ENCODE results near the gene BSN. TPM values are rescaled to one million over a fixed set of nuclear protein-coding genes. Genes with fewer than 3 reads are reported as not detected.

BSN gene
- total RNA-seq, 4 donors from 2014 or later, result 0.04 to 0.36 (median 0.14) TPM

DNA sequence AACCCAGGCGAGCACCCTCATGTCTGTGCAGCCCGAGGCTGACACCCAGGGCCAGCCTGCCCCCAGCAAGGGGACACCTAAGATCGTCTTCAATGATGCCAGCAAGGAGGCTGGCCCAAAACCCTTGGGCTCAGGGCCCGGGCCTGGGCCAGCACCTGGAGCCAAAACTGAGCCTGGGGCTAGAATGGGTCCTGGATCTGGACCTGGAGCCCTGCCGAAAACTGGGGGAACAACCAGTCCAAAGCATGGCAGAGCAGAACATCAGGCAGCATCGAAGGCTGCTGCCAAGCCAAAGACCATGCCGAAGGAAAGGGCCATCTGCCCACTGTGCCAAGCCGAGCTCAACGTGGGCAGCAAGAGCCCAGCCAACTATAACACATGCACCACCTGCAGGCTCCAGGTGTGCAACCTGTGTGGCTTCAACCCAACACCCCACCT is 88.5 kb downstream of the BSN start:
- TF ChIP-seq POLR2A (IDR thresholded peaks at IDR 0.05), result no peak
- TF ChIP-seq, protein P1, sequence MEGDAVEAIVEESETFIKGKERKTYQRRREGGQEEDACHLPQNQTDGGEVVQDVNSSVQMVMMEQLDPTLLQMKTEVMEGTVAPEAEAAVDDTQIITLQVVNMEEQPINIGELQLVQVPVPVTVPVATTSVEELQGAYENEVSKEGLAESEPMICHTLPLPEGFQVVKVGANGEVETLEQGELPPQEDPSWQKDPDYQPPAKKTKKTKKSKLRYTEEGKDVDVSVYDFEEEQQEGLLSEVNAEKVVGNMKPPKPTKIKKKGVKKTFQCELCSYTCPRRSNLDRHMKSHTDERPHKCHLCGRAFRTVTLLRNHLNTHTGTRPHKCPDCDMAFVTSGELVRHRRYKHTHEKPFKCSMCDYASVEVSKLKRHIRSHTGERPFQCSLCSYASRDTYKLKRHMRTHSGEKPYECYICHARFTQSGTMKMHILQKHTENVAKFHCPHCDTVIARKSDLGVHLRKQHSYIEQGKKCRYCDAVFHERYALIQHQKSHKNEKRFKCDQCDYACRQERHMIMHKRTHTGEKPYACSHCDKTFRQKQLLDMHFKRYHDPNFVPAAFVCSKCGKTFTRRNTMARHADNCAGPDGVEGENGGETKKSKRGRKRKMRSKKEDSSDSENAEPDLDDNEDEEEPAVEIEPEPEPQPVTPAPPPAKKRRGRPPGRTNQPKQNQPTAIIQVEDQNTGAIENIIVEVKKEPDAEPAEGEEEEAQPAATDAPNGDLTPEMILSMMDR (IDR thresholded peaks at IDR 0.05), result no peak
- no peak overlapping the region for H3K4me3 ChIP-seq (ENCODE audit: low read depth, poor library complexity, severe bottlenecking)
- 66 to 77% methylated on average over 7 to 9 of the region's 9 CpGs for WGBS, 2 donors
- intact Hi-C loops (cut with DNase I; ENCODE audit: low total_unique reads), result no loop called here
- no peak for DNase-seq (ENCODE audit: low spot score in 2 of 2)

DNA sequence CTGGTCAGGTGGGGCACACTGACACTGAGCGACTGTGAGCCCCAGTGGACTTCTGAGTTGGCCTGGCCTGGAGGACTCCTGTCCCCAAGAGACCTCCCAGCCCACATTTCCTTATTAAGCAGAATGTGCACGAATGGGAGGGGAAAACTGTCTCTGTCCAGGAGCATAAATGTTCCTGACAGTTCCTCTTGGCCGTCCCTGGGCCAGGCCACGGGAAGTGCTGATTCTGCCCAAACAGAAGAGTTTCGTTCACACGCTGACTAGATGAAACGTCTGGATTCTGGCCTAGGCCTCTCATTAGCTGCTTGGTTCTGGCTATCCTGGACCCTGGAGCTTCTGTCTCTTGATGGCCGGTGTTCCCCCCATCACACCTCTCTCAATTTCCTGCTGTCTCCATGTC is 90.4 kb downstream of the BSN start:
- intact Hi-C loops (cut with DNase I; ENCODE audit: low total_unique reads), result no loop called here

DNA sequence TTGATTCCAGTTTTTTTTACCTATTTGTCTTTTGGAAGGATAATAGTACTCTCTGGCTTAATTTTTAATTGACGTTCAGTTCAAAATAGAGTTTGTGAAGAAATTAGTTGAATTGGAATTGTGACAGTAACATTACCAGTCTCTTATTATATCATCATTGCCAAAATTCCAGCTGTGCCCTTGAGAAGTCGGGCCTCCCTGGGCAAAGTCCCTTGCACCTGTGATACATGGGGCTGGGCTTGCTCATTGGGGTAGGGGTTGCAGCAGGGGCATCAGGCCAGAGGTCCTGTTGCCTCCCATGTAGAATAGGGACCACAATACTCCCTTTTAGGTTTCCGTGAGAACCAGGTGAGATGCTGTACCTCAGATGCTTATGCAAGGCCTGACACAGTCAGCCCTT is 92.0 kb downstream of the BSN start:
- intact Hi-C loops (cut with DNase I; ENCODE audit: low total_unique reads), result no loop called here
- no peak for DNase-seq (ENCODE audit: low spot score in 2 of 2)
- no peak for TF ChIP-seq POLR2A (IDR thresholded peaks at IDR 0.05)
- TF ChIP-seq, protein P1 (IDR thresholded peaks at IDR 0.05), result no peak
- WGBS, 2 donors, result 80% methylated on average over 3 of the region's 3 CpGs
- no peak overlapping the region for H3K4me3 ChIP-seq (ENCODE audit: low read depth, poor library complexity, severe bottlenecking)

More for the DNA sequence above, 90.4 kb downstream of the BSN start:
- TF ChIP-seq POLR2A (IDR thresholded peaks at IDR 0.05), result no peak
- TF ChIP-seq, protein P1 (IDR thresholded peaks at IDR 0.05), result no peak
- WGBS, 2 donors, result 79 to 87% methylated on average over 7 to 8 of the region's 8 CpGs
- H3K4me3 ChIP-seq (ENCODE audit: low read depth, poor library complexity, severe bottlenecking), result no peak overlapping the region
- DNase-seq (ENCODE audit: low spot score in 2 of 2), result no peak

DNA sequence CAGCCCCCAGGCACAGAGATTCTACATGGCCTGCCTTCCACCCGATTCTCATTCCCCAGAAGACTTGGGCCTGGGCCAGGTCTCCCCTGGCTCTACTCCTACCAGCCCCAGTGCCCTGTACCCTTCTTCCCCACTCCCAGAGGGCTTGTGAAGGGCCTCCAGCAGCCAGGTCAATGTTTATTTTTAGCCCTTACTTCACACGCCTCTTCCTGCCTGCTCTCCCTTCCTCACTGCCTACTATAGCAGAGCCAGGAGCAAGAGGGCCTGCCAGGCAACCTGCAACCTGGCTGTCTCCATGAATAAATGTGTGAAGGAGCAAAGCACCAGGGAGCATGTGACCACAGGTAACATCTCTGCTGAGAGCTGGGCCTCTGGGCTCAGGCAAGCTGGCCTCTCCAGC is 93.5 kb downstream of the BSN start:
- 49 to 53% methylated on average over 2 of the region's 2 CpGs for WGBS, 2 donors
- TF ChIP-seq, protein P1 (IDR thresholded peaks at IDR 0.05), result no peak
- no peak for TF ChIP-seq POLR2A (IDR thresholded peaks at IDR 0.05)
- H3K4me3 ChIP-seq (ENCODE audit: low read depth, poor library complexity, severe bottlenecking), result no peak overlapping the region
- DNase-seq (ENCODE audit: low spot score in 2 of 2), result no peak
- intact Hi-C loops (cut with DNase I; ENCODE audit: low total_unique reads), result no loop called here

DNA sequence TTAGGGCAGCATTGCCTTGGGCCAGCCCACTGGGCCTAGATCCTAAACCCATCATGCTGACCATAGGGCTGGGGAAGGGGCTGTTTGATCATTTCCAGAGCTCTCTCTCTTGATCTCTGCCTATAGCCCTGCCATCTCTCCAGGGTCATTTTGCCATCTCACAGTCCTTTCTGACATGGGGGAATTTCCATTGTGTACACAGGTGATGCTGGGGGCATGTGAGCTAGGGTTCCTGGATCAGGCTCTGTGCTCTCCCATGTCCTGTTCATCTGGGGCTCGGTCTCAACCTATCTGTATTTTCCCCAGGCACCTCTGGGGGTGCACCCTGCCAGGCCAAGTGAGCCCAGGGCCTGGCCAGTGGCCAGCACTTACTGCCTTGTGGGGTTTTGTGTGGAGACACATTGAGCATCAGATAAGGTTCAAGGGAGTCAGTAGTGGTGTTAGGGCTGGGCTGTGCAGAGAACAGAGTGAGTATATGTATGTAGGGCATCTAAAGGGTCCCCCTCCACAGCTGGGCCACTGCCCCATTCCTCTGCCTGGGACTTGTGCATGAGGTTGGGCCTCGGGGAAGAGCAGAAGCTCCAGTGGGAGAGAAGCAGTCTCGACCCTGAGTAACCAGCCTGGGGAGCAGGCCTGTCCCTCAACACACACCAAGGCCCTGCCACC is 94.2 kb downstream of the BSN start:
- DNase-seq (ENCODE audit: low spot score in 2 of 2), result no peak
- TF ChIP-seq, protein P1 (IDR thresholded peaks at IDR 0.05), result no peak
- intact Hi-C loops (cut with DNase I; ENCODE audit: low total_unique reads), result no loop called here
- no peak overlapping the region for H3K4me3 ChIP-seq (ENCODE audit: low read depth, poor library complexity, severe bottlenecking)
- 77 to 90% methylated on average over 3 of the region's 3 CpGs for WGBS, 2 donors

DNA sequence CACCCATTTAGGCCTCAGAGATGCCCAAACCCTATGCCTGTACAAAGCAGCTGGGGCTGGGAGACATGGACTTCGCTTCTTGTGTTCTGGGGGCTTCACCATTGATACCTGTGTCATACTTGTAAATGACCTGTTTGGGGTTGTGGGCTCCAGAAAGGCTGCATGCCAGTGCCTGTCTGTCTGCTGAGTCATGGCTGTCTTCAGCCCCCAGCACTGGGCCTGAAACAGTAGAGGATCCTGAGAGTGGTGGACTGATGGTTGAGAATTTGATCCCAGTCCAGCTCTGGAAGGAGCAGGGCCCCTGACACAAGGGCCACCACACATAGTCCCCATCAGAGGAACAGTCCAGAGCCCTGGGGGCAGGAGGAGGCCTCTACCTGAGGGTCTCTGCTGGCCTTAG is 95.3 kb downstream of the BSN start:
- H3K4me3 ChIP-seq (ENCODE audit: low read depth, poor library complexity, severe bottlenecking), result no peak overlapping the region
- 92 to 100% methylated on average over 1 of the region's 1 CpG for WGBS, 2 donors
- no peak for DNase-seq (ENCODE audit: low spot score in 2 of 2)
- TF ChIP-seq, protein P1 (IDR thresholded peaks at IDR 0.05), result no peak
- TF ChIP-seq POLR2A (IDR thresholded peaks at IDR 0.05), result no peak
- intact Hi-C loops (cut with DNase I; ENCODE audit: low total_unique reads), result no loop called here
